GM12878 (cell line): ENCODE data around the gene FAM83D. TPM values are rescaled to one million over a fixed set of nuclear protein-coding genes. Genes with fewer than 3 reads are reported as not detected.

Experiments used
- BHLHE40 ChIP-seq, 2 experiments: fragments of 450-650 bp in 1 of 2; IDR thresholded peaks; 2 replicates each; pipeline ENCODE4 v1.6.1; 2011 to 2017; ENCODE audit warnings: low read depth in 2 of 2, borderline replicate concordance in 1 of 2, improper control_type of control experiment in 1 of 2, low read length in 1 of 2, mild to moderate bottlenecking in 1 of 2
- CREB1 ChIP-seq: IDR thresholded peaks from 2 replicates; pipeline ENCODE4 v1.6.1; 2012; ENCODE audit warnings: low read depth, mild to moderate bottlenecking, inconsistent platforms
- DPF2 ChIP-seq: fragments of 450-650 bp; IDR thresholded peaks from 2 replicates; pipeline ENCODE4 v1.6.1; 2017; ENCODE audit warnings: mild to moderate bottlenecking
- EGR1 ChIP-seq, 2 experiments: IDR thresholded peaks; 1 replicate in 1 of 2; 2 replicates in 1 of 2; pipeline ENCODE4 v1.6.1; 2011 to 2012; ENCODE audit warnings: low read depth in 2 of 2, low read length in 2 of 2, borderline replicate concordance in 1 of 2, mild to moderate bottlenecking in 1 of 2, moderate library complexity in 1 of 2
- HCFC1 ChIP-seq: fragments of 150-350 bp; IDR thresholded peaks from 2 replicates; pipeline ENCODE4 v1.6.1; 2014; ENCODE audit warnings: low read length
- IRF4 ChIP-seq: IDR thresholded peaks from 2 replicates; pipeline ENCODE4 v1.6.1; 2011; ENCODE audit warnings: low read depth, low read length
- JUNB ChIP-seq: IDR thresholded peaks from 2 replicates; pipeline ENCODE4 v1.6.1; 2016; ENCODE audit warnings: antibody characterized with exemption, mild to moderate bottlenecking
- JUND ChIP-seq: IDR thresholded peaks from 2 replicates; pipeline ENCODE4 v1.6.1; 2012; ENCODE audit warnings: low read depth, mild to moderate bottlenecking, low read length, improper control_type of control experiment, moderate library complexity
- MEF2B ChIP-seq: fragments of 450-650 bp; IDR thresholded peaks from 2 replicates; pipeline ENCODE4 v1.6.1; 2018; ENCODE audit warnings: mild to moderate bottlenecking, moderate library complexity; ENCODE audit not compliant: partially characterized antibody, poor library complexity, severe bottlenecking
- MTA3 ChIP-seq: IDR thresholded peaks from 2 replicates; pipeline ENCODE4 v1.6.1; 2012; ENCODE audit warnings: low read length, inconsistent platforms, borderline replicate concordance
- PAX5 ChIP-seq: IDR thresholded peaks from 2 replicates; pipeline ENCODE4 v1.6.1; 2011; ENCODE audit warnings: low read depth, low read length, borderline replicate concordance
- RAD21 ChIP-seq: IDR thresholded peaks from 2 replicates; pipeline ENCODE4 v1.6.1; 2011; ENCODE audit warnings: mild to moderate bottlenecking, low read depth, low read length, moderate library complexity; ENCODE audit not compliant: insufficient read depth
- RFX5 ChIP-seq: IDR thresholded peaks from 2 replicates; pipeline ENCODE4 v1.6.1; 2011; ENCODE audit warnings: low read depth, low read length, improper control_type of control experiment
- RUNX3 ChIP-seq: IDR thresholded peaks from 2 replicates; pipeline ENCODE4 v1.6.1; 2012; ENCODE audit warnings: low read length, inconsistent platforms
- SMAD1 ChIP-seq: fragments of 450-650 bp; IDR thresholded peaks from 2 replicates; pipeline ENCODE4 v1.6.1; 2018; ENCODE audit warnings: mild to moderate bottlenecking, low read depth; ENCODE audit not compliant: partially characterized antibody
- SRF ChIP-seq, 2 experiments: IDR thresholded peaks; 2 replicates each; pipeline ENCODE4 v1.6.1; 2011; ENCODE audit warnings: low read depth in 2 of 2, low read length in 2 of 2, mild to moderate bottlenecking in 1 of 2, moderate library complexity in 1 of 2
- ZNF274 ChIP-seq: IDR thresholded peaks from one replicate; pipeline ENCODE4 v1.8.0; 2011; ENCODE audit not compliant: insufficient read length, insufficient read depth
- ZSCAN29 ChIP-seq: fragments of 450-650 bp; IDR thresholded peaks from 2 replicates; pipeline ENCODE4 v1.6.1; 2017; ENCODE audit warnings: mild to moderate bottlenecking, moderate library complexity
- polyA plus RNA-seq, 11 experiments: library from polyadenylated mRNA; depleted of rRNA in 4 of 11; unstranded in 6 of 11; stranded (reverse) in 5 of 11; fragments of >200 nt; fragmentation: Nextera tagmentation in 4 of 11; fragmentation: Illumina TruSeq in 1 of 11; extraction: Ambion mirVana in 4 of 11; extraction: Trizol in 1 of 11; gene quantifications; 1 replicate in 1 of 11; 2 replicates in 10 of 11; pipeline versions ENCODE4 v1.2.1 to v1.2.3, GENCODE V29; 2011 to 2016; ENCODE audit warnings: inconsistent platforms in 2 of 11, missing spikeins in 2 of 11, low read depth in 1 of 11
- total RNA-seq, 4 experiments: library from RNA; depleted of rRNA in 3 of 4; stranded (reverse); fragments of >200 nt in 3 of 4; fragmentation: Illumina TruSeq in 1 of 4; extraction: Trizol in 1 of 4; gene quantifications; 2 replicates each; pipeline versions ENCODE4 v1.2.1 to v1.2.3, GENCODE V29; 2013 to 2021
- TF ChIP-seq, protein P1 (sequence below): fragments of 450-650 bp; IDR thresholded peaks from 2 replicates; pipeline ENCODE4 v1.6.1; 2018; ENCODE audit warnings: borderline replicate concordance, mild to moderate bottlenecking; ENCODE audit not compliant: partially characterized antibody
- TF ChIP-seq, protein P2 (sequence below): IDR thresholded peaks from 2 replicates; pipeline ENCODE4 v1.6.1; 2012; ENCODE audit warnings: improper control_type of control experiment, low read depth, low read length; ENCODE audit not compliant: insufficient replicate concordance
- TF ChIP-seq, protein P3 (sequence below): IDR thresholded peaks from 2 replicates; pipeline ENCODE4 v1.6.1; 2011; ENCODE audit warnings: borderline replicate concordance, low read depth, mild to moderate bottlenecking, moderate library complexity, low read length; ENCODE audit not compliant: insufficient read depth, poor library complexity, severe bottlenecking

The FAM83D gene
- total and polyA plus RNA-seq, 10 of the 15 experiments (the other 5 are each of a cell fraction or from before 2014, with no cell fraction given), result 4.5 to 34.8 (median 19.2) TPM

DNA sequence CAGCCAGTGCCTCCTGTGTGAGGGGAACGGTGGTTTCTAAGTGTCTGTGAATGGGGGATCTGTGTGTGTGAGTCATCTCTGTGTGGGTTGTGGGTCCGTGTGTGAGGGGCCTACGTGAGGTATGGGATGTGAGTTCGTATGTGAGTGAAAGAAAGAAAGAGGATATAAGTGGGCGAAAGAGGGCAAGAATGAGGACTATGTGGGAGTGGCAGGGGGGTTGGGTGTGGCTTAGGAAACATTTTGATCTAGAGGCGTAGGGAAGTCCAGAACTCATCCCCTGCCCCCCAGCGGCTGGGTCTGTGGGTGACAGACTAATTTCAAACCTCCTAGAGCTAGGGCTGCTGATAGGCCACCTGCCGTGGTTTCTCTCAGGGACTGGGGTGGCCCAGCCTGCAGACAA, 71.4 kb downstream of the FAM83D start (continued):
- TF ChIP-seq, protein P1, sequence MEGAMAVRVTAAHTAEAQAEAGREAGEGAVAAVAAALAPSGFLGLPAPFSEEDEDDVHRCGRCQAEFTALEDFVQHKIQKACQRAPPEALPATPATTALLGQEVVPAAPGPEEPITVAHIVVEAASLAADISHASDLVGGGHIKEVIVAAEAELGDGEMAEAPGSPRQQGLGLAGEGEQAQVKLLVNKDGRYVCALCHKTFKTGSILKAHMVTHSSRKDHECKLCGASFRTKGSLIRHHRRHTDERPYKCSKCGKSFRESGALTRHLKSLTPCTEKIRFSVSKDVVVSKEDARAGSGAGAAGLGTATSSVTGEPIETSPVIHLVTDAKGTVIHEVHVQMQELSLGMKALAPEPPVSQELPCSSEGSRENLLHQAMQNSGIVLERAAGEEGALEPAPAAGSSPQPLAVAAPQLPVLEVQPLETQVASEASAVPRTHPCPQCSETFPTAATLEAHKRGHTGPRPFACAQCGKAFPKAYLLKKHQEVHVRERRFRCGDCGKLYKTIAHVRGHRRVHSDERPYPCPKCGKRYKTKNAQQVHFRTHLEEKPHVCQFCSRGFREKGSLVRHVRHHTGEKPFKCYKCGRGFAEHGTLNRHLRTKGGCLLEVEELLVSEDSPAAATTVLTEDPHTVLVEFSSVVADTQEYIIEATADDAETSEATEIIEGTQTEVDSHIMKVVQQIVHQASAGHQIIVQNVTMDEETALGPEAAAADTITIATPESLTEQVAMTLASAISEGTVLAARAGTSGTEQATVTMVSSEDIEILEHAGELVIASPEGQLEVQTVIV, result peak; percentile 30
- TF ChIP-seq DPF2, result peak; percentile 72
- TF ChIP-seq MTA3, result 0 out of 2 replicates have a peak, but pooled peaks have one; percentile 68
- no peak for TF ChIP-seq ZNF274
- peak; percentile 35; the same call in 1 of the 2 replicates for TF ChIP-seq JUND
- peak; percentile 65 for TF ChIP-seq MEF2B
- peak in 1 of 2 experiments; percentile 66; a peak in 2 of 3 replicates for TF ChIP-seq EGR1 (IDR thresholded peaks at IDR 0.05; ENCODE audit: borderline replicate concordance in 1 of 2, low read depth in 2 of 2, low read length in 2 of 2)
- TF ChIP-seq, protein P2, sequence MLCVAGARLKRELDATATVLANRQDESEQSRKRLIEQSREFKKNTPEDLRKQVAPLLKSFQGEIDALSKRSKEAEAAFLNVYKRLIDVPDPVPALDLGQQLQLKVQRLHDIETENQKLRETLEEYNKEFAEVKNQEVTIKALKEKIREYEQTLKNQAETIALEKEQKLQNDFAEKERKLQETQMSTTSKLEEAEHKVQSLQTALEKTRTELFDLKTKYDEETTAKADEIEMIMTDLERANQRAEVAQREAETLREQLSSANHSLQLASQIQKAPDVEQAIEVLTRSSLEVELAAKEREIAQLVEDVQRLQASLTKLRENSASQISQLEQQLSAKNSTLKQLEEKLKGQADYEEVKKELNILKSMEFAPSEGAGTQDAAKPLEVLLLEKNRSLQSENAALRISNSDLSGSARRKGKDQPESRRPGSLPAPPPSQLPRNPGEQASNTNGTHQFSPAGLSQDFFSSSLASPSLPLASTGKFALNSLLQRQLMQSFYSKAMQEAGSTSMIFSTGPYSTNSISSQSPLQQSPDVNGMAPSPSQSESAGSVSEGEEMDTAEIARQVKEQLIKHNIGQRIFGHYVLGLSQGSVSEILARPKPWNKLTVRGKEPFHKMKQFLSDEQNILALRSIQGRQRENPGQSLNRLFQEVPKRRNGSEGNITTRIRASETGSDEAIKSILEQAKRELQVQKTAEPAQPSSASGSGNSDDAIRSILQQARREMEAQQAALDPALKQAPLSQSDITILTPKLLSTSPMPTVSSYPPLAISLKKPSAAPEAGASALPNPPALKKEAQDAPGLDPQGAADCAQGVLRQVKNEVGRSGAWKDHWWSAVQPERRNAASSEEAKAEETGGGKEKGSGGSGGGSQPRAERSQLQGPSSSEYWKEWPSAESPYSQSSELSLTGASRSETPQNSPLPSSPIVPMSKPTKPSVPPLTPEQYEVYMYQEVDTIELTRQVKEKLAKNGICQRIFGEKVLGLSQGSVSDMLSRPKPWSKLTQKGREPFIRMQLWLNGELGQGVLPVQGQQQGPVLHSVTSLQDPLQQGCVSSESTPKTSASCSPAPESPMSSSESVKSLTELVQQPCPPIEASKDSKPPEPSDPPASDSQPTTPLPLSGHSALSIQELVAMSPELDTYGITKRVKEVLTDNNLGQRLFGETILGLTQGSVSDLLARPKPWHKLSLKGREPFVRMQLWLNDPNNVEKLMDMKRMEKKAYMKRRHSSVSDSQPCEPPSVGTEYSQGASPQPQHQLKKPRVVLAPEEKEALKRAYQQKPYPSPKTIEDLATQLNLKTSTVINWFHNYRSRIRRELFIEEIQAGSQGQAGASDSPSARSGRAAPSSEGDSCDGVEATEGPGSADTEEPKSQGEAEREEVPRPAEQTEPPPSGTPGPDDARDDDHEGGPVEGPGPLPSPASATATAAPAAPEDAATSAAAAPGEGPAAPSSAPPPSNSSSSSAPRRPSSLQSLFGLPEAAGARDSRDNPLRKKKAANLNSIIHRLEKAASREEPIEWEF, result no peak
- TF ChIP-seq SMAD1, result peak; percentile 54
- TF ChIP-seq RFX5, result no peak
- TF ChIP-seq PAX5, result peak; percentile 29; the same call in 1 of the 2 replicates
- TF ChIP-seq RAD21, result peak; percentile 64
- no peak for TF ChIP-seq HCFC1
- TF ChIP-seq SRF (IDR thresholded peaks at IDR 0.05; ENCODE audit: low read depth in 2 of 2, low read length in 2 of 2), result no peak
- peak in 1 of 2 experiments; percentile 35; a peak in 2 of 4 replicates for TF ChIP-seq BHLHE40 (IDR thresholded peaks at IDR 0.05; ENCODE audit: borderline replicate concordance in 1 of 2, low read depth in 2 of 2, low read length in 1 of 2)
- TF ChIP-seq IRF4, result peak; percentile 77
- TF ChIP-seq, protein P3, sequence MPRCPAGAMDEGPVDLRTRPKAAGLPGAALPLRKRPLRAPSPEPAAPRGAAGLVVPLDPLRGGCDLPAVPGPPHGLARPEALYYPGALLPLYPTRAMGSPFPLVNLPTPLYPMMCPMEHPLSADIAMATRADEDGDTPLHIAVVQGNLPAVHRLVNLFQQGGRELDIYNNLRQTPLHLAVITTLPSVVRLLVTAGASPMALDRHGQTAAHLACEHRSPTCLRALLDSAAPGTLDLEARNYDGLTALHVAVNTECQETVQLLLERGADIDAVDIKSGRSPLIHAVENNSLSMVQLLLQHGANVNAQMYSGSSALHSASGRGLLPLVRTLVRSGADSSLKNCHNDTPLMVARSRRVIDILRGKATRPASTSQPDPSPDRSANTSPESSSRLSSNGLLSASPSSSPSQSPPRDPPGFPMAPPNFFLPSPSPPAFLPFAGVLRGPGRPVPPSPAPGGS, result peak; percentile 60
- peak; percentile 90 for TF ChIP-seq RUNX3
- peak; percentile 69; the same call in 1 of the 2 replicates for TF ChIP-seq JUNB
- TF ChIP-seq ZSCAN29, result no peak
- TF ChIP-seq CREB1, result peak; percentile 42; the same call in 1 of the 2 replicates
